ENCODE data around the gene SH3BGRL3. TPM values are rescaled to one million over a fixed set of nuclear protein-coding genes. Genes with fewer than 3 reads are reported as not detected.

Gene SH3BGRL3
- total and polyA plus RNA-seq, 2 experiments from 2014 or later, result 30.9 to 370 TPM

GRCh38 chr1:26297057-26297790, 17.3 kb downstream of the SH3BGRL3 start (continued):
- TF ChIP-seq EZH2 (IDR thresholded peaks at IDR 0.05; ENCODE audit: low read depth, unreplicated experiment) (no peak), EZH2phosphoT487 (IDR thresholded peaks at IDR 0.05; ENCODE audit: unreplicated experiment) (no peak)

GRCh38 chr1:26297791-26298124, 17.9 kb downstream of the SH3BGRL3 start:
- peaks cover 7% of the 10 kb centered on the region for H3K27me3 Mint-ChIP-seq (ENCODE audit: insufficient read depth, low read depth, poor library complexity)
- no peaks in the 10 kb centered on the region for H3K27me3 ChIP-seq (ENCODE audit: insufficient read depth)
- no peak overlapping the region for H3K4me3 ChIP-seq
- H3K27ac Mint-ChIP-seq, result no peak overlapping the region
- H3K9me2 ChIP-seq (ENCODE audit: insufficient read depth), result no peaks in the 10 kb centered on the region
- H3K4me1 Mint-ChIP-seq, result no peaks in the 10 kb centered on the region
- no peaks in the 10 kb centered on the region for H4K20me1 ChIP-seq (replicated peaks; ENCODE audit: insufficient read depth)
- H3K4me3 Mint-ChIP-seq, result no peak overlapping the region
- no peak overlapping the region for H3K27ac ChIP-seq (ENCODE audit: low read depth)
- H2AFZ ChIP-seq, result no peak overlapping the region
- no peak for DNase-seq (ENCODE audit: low spot score)
- no peaks in the 10 kb centered on the region for H3K79me2 ChIP-seq (replicated peaks; ENCODE audit: insufficient read depth)
- no peak for ATAC-seq
- H3K36me3 Mint-ChIP-seq (ENCODE audit: low read depth), result no peaks in the 10 kb centered on the region; the same call in 2 of the 3 replicates
- no peaks in the 10 kb centered on the region for H3K9me3 Mint-ChIP-seq
- H3K4me2 ChIP-seq, result no peak overlapping the region
- no peaks in the 10 kb centered on the region for H3K36me3 ChIP-seq (ENCODE audit: insufficient read depth)
- TF ChIP-seq REST (IDR thresholded peaks at IDR 0.05; ENCODE audit: unreplicated experiment) (no peak), STAT1 (IDR thresholded peaks at IDR 0.05; ENCODE audit: unreplicated experiment) (no peak), CTCF (conservative IDR thresholded peaks at IDR 0.05; ENCODE audit: low read depth in 2 of 2) (no peak), ZNF462 (CRISPR knock-in tag; IDR thresholded peaks at IDR 0.05) (no peak), EZH2 (IDR thresholded peaks at IDR 0.05; ENCODE audit: low read depth, unreplicated experiment) (no peak), JUNB (IDR thresholded peaks at IDR 0.05; ENCODE audit: unreplicated experiment) (no peak), CREB1 (CRISPR knock-in tag; IDR thresholded peaks at IDR 0.05; ENCODE audit: low read depth) (no peak), ZNF331 (CRISPR knock-in tag; IDR thresholded peaks at IDR 0.05; ENCODE audit: low read depth) (no peak), NANOG (IDR thresholded peaks at IDR 0.05; ENCODE audit: borderline replicate concordance) (no peak)
- H3K4me1 ChIP-seq (ENCODE audit: insufficient read depth), result no peaks in the 10 kb centered on the region
- H3F3A ChIP-seq (replicated peaks; ENCODE audit: low read depth), result no peaks in the 10 kb centered on the region

Data from GM23338 (cell line).